ENCODE data around the gene OR2T6. TPM values are rescaled to one million over a fixed set of nuclear protein-coding genes. Genes with fewer than 3 reads are reported as not detected.

OR2T6 gene
- total RNA-seq, 4 donors from 2014 or later: not detected

DNA sequence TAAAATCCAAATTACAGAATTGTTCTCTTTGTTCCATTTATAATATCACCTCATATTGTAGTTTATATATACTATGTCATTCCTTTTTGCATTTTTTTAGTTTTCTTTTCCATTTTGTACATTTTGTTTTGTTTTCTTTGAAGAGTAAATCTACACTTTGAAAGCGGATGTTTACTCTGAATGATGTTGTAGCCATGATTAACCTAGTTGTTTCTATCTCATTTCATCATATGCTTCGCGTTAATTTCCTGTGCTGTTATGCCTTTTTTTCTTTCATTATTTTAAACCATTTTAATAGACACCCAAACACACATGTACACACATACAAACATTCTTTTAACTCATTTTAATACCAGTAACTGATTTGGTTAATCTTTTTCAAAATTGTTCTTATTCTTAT, 5.3 kb downstream of the OR2T6 start:
- H3K4me3 ChIP-seq: no peak overlapping the region
- TF ChIP-seq POLR2AphosphoS5 (IDR thresholded peaks at IDR 0.05): no peak
- no peaks in the 10 kb centered on the region for H3K9me3 ChIP-seq
- DNase-seq: no peak
- intact Hi-C loops (cut with DNase I; ENCODE audit: low total_unique reads): no loop called here
- in situ Hi-C loops (cut with MboI; ENCODE audit: low pct_ligation_motif_present in 1 of 4, low pct_unique_long_range_greater_than_20kb in 1 of 4, low sequenced_read_pairs in 3 of 4): no loop called here
- no peaks in the 10 kb centered on the region for H3K4me1 ChIP-seq
- H3K27ac ChIP-seq: no peak overlapping the region
- no peaks in the 10 kb centered on the region for H3K27me3 ChIP-seq
- 90 to 95% methylated on average over 3 of the region's 3 CpGs for WGBS, 2 donors (ENCODE audit: low coverage in 1 of 2)
- H3K36me3 ChIP-seq: no peaks in the 10 kb centered on the region

DNA sequence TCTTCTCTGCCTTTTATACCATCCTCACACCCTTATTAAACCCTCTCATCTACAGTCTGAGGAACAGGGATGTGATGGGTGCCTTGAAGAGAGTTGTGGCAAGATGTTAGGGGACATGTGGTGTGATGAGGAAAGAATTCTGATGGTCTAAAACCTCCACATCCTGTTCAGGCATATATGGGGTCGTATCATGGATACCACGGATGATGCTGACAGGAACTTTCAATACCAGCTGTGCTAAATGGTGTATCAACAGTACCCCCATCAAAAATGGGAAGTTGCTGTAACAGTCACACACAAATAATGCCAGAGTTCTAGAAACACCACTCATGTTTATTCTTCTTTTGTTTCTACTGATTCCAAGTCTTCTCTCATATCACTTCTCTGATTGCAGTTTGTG, 12.9 kb downstream of the OR2T6 start:
- Histone ChIP-seq H3K9me3 (peaks cover 0 to 3% of the 10 kb centered on the region in 2 donors), H3K4me3 (no peak overlapping the region), H3K36me3 (no peaks in the 10 kb centered on the region), H3K4me1 (no peaks in the 10 kb centered on the region), H3K27me3 (no peaks in the 10 kb centered on the region), H3K27ac (no peak overlapping the region)
- intact Hi-C loops (cut with DNase I; ENCODE audit: low total_unique reads) (no loop called here), in situ Hi-C loops (cut with MboI; ENCODE audit: low pct_ligation_motif_present in 1 of 4, low pct_unique_long_range_greater_than_20kb in 1 of 4, low sequenced_read_pairs in 3 of 4) (no loop called here)
- DNase-seq: no peak
- TF ChIP-seq EP300 (IDR thresholded peaks at IDR 0.05; ENCODE audit: low read depth) (no peak), POLR2AphosphoS5 (IDR thresholded peaks at IDR 0.05) (no peak), POLR2A (IDR thresholded peaks at IDR 0.05) (no peak)
- TF ChIP-seq, protein P1, sequence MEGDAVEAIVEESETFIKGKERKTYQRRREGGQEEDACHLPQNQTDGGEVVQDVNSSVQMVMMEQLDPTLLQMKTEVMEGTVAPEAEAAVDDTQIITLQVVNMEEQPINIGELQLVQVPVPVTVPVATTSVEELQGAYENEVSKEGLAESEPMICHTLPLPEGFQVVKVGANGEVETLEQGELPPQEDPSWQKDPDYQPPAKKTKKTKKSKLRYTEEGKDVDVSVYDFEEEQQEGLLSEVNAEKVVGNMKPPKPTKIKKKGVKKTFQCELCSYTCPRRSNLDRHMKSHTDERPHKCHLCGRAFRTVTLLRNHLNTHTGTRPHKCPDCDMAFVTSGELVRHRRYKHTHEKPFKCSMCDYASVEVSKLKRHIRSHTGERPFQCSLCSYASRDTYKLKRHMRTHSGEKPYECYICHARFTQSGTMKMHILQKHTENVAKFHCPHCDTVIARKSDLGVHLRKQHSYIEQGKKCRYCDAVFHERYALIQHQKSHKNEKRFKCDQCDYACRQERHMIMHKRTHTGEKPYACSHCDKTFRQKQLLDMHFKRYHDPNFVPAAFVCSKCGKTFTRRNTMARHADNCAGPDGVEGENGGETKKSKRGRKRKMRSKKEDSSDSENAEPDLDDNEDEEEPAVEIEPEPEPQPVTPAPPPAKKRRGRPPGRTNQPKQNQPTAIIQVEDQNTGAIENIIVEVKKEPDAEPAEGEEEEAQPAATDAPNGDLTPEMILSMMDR (IDR thresholded peaks at IDR 0.05): no peak
- WGBS, 2 donors (ENCODE audit: low coverage in 1 of 2): 71% methylated on average over 2 of the region's 2 CpGs; no CpG with 5 or more reads in 1 of the 2 donors

DNA sequence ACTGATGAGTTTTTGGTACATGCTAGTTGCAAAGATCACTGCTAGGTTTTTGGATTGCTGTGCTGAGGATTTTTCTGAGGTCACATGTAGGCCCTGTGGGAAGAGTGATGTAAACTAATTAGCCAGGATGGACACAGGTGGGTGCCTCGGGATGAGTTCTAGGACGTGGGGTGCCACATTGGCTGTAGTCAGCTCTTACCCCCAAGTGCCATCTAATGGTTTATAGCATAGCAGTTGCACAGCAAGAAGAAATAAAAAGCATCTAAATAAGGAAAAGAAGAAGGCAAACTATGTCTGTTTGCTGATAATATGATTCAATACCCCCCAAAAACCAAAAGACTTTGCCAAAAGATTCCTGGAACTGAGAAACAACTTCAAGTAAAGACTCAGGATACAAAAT, 17.5 kb downstream of the OR2T6 start:
- Histone ChIP-seq H3K27ac (no peak overlapping the region), H3K36me3 (no peaks in the 10 kb centered on the region), H3K27me3 (no peaks in the 10 kb centered on the region), H3K4me1 (no peaks in the 10 kb centered on the region), H3K9me3 (peaks cover 0 to 3% of the 10 kb centered on the region in 2 donors), H3K4me3 (no peak overlapping the region)
- DNase-seq: no peak
- intact Hi-C loops (cut with DNase I; ENCODE audit: low total_unique reads) (no loop called here), in situ Hi-C loops (cut with MboI; ENCODE audit: low pct_ligation_motif_present in 1 of 4, low pct_unique_long_range_greater_than_20kb in 1 of 4, low sequenced_read_pairs in 3 of 4) (no loop called here)
- TF ChIP-seq EP300 (IDR thresholded peaks at IDR 0.05; ENCODE audit: low read depth) (no peak), POLR2AphosphoS5 (IDR thresholded peaks at IDR 0.05) (no peak), POLR2A (IDR thresholded peaks at IDR 0.05) (no peak)
- TF ChIP-seq, protein P1 (IDR thresholded peaks at IDR 0.05): no peak
- 58% methylated on average over 2 of the region's 2 CpGs; no CpG with 5 or more reads in 1 of the 2 donors for WGBS, 2 donors (ENCODE audit: low coverage in 1 of 2)

DNA sequence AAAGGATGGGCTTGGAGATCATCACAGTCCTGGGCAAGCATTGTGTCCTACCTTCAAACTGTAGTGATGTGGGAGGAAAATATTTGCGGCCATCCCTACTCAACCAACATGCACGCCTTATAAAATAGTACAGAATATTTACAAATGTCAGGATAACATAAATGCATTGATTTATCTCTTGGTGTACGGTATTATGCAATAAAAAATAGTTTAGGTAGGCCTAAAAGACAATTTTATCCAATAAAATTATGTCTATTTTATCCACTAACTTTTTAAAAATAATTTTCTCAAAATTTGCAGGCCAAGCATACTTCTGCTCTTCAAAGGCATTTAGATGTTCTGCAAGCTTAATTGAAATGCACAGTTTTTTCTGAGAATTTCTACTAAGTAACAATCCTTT, 27.2 kb downstream of the OR2T6 start, which contains the start of gene OR2T1:
OR2T1 (plus strand) TSS at position 301 of the 400 bp plus-strand sequence. CDS start 3,100 bp downstream, outside the sequence.
- intact Hi-C loops (cut with DNase I; ENCODE audit: low total_unique reads) (no loop called here), in situ Hi-C loops (cut with MboI; ENCODE audit: low pct_ligation_motif_present in 1 of 4, low pct_unique_long_range_greater_than_20kb in 1 of 4, low sequenced_read_pairs in 3 of 4) (no loop called here)
- Histone ChIP-seq H3K9me3 (no peaks in the 10 kb centered on the region), H3K4me1 (no peaks in the 10 kb centered on the region), H3K27ac (no peak within 1 kb of the TSS), H3K36me3 (no peaks in the 10 kb centered on the region), H3K4me3 (no peak within 1 kb of the TSS), H3K27me3 (no peaks in the 10 kb centered on the region)
- 66 to 67% methylated on average over 3 of the region's 3 CpGs for WGBS, 2 donors (ENCODE audit: low coverage in 1 of 2)
- TF ChIP-seq EP300 (IDR thresholded peaks at IDR 0.05; ENCODE audit: low read depth): no peak
- TF ChIP-seq POLR2AphosphoS5 (IDR thresholded peaks at IDR 0.05): no peak
- TF ChIP-seq, protein P1 (IDR thresholded peaks at IDR 0.05): no peak
- no peak for TF ChIP-seq POLR2A (IDR thresholded peaks at IDR 0.05)
- no peak for DNase-seq

DNA sequence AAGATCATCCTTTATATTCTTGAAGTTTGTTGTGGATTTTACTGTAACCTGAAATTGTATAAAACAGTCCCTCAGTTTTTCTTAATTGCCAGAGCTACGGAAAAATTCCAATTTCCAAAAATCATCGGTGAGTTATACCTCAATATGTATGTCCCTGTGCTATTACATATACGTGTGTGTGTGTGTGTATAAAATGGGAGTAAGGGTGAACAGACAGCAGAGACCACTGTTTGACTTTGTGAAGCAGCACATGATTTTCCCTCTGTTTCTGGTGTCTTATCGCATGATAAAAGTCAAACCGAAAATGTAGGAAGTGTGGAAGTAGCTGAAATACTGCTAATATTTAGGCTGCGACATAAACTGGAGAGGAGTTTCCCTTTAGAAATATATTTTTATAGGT, 28.5 kb downstream of the OR2T6 start:
- in situ Hi-C loops (cut with MboI; ENCODE audit: low pct_ligation_motif_present in 1 of 4, low pct_unique_long_range_greater_than_20kb in 1 of 4, low sequenced_read_pairs in 3 of 4): no loop called here

More for the DNA sequence above, 28.5 kb downstream of the OR2T6 start:
- H3K27ac ChIP-seq: no peak overlapping the region
- DNase-seq: no peak
- no peak overlapping the region for H3K4me3 ChIP-seq
- H3K9me3 ChIP-seq: no peaks in the 10 kb centered on the region
- intact Hi-C loops (cut with DNase I; ENCODE audit: low total_unique reads): no loop called here
- no peaks in the 10 kb centered on the region for H3K36me3 ChIP-seq
- WGBS, 2 donors (ENCODE audit: low coverage in 1 of 2): 71 to 80% methylated on average over 6 of the region's 6 CpGs
- no peaks in the 10 kb centered on the region for H3K4me1 ChIP-seq
- no peaks in the 10 kb centered on the region for H3K27me3 ChIP-seq
- TF ChIP-seq POLR2A (IDR thresholded peaks at IDR 0.05) (no peak), EP300 (IDR thresholded peaks at IDR 0.05; ENCODE audit: low read depth) (no peak), POLR2AphosphoS5 (IDR thresholded peaks at IDR 0.05) (no peak)
- TF ChIP-seq, protein P1 (IDR thresholded peaks at IDR 0.05): no peak

Measured in transverse colon (tissue), 4 donors.